Heart right ventricle (tissue), 16 donors: ENCODE results near the gene KCTD1. TPM values are rescaled to one million over a fixed set of nuclear protein-coding genes. Genes with fewer than 3 reads are reported as not detected.

ENCODE experiments used
- ATAC-seq, 8 donors: fragments of 200-7000 bp; cut with Tn5 transposase; one replicate each; pipeline ENCODE4 v1.9.1; 2020; ENCODE audit warnings: mild to moderate bottlenecking in 8 of 8, moderate library complexity in 8 of 8, moderate number of reproducible peaks in 1 of 8
- DNase-seq, 2 donors: peaks; one replicate each; pipeline ENCODE4 v3.0.0-alpha.2; 2020
- H3K27ac ChIP-seq, 10 donors: fragments of 200-600 bp; sonication (generic) in 2 of 10; one replicate each; pipeline versions ENCODE4 v1.5.0 to v1.8.0; 2020 to 2022; ENCODE audit warnings: mild to moderate bottlenecking in 3 of 10
- H3K27me3 ChIP-seq, 7 donors: fragments of 200-600 bp; one replicate each; pipeline ENCODE4 v1.8.0; 2021 to 2022; ENCODE audit warnings: mild to moderate bottlenecking in 2 of 7
- H3K36me3 ChIP-seq, 9 donors: fragments of 200-600 bp; sonication (generic) in 1 of 9; one replicate each; pipeline versions ENCODE4 v1.5.0 to v1.8.0; 2020 to 2022; ENCODE audit warnings: mild to moderate bottlenecking in 2 of 9
- H3K4me1 ChIP-seq, 9 donors: fragments of 200-600 bp; sonication (generic) in 1 of 9; one replicate each; pipeline versions ENCODE4 v1.5.0 to v1.8.0; 2020 to 2022; ENCODE audit warnings: mild to moderate bottlenecking in 4 of 9
- H3K4me3 ChIP-seq, 10 donors: fragments of 200-600 bp; sonication (generic) in 2 of 10; one replicate each; pipeline versions ENCODE4 v1.5.0 to v1.8.0; 2020 to 2022; ENCODE audit warnings: mild to moderate bottlenecking in 7 of 10, moderate library complexity in 2 of 10
- H3K9me3 ChIP-seq, 11 donors: fragments of 200-600 bp in 10 of 11; sonication (generic) in 2 of 11; one replicate each; pipeline versions ENCODE4 v1.5.0 to v1.8.0; 2013 to 2022; ENCODE audit warnings: mild to moderate bottlenecking in 2 of 11, control low read depth in 1 of 11, moderate library complexity in 1 of 11
- WGBS, 2 donors: extraction: QIAGEN DNeasy Blood & Tissue Kit; methylation state at CpG; one replicate each; pipeline ENCODE4 v1.1.7; 2013; ENCODE audit warnings: inconsistent platforms in 1 of 2; 5-methylcytosine and 5-hydroxymethylcytosine counted together
- intact Hi-C, 10 donors: fragments of 100-400 bp; cut with DNase I; formaldehyde crosslinking; loops; one replicate each; pipeline versions ENCODE4 v1.11.1 to v1.14.2; 2022
- polyA plus RNA-seq, 2 donors: library from polyadenylated mRNA; stranded (reverse); fragments of 200-250 nt; gene quantifications; one replicate each; pipeline ENCODE4 v1.2.3, GENCODE V29; 2013
- total RNA-seq, 10 donors: library from RNA; stranded (reverse); fragmentation: NEBNext Ultra II Directional in 3 of 10; extraction: Animal tissue kit (Norgen Biotek cat#: 25700) in 3 of 10; gene quantifications; one replicate each; pipeline versions ENCODE4 v1.2.1 to v1.2.4, GENCODE V29; 2021 to 2023
- TF ChIP-seq, protein P1 (sequence below), 9 donors: fragments of 200-600 bp; sonication (generic) in 2 of 9; IDR thresholded peaks; one replicate each; pipeline versions ENCODE4 v1.5.0 to v1.8.0; 2021 to 2022; ENCODE audit warnings: antibody characterized with exemption in 9 of 9, mild to moderate bottlenecking in 5 of 9, moderate library complexity in 1 of 9
- donor health status: Arrhythmogenic right ventricular cardiomyopathy.
- donor health status: ischemic (EF 13 %, LVEDD 7.1; RV severe dilation, severe dysfunction).
- donor health status: healthy with polysubstance abuse.
- donor health status: DM: no; HTN: yes; CAD: no.
- donor health status: DM: no; HTN: no; CAD: no.
- donor health status: ischemic (EF 25% LVEDD 6.9; RV normal size, moderate dysfunction).
- donor health status: ischemic (EF 25% LVEDD 5.7; RV mildly dilated, moderate dysfunction).
- donor health status: healthy.
- donor health status: DM: yes; HTN: yes; CAD: no.
- donor health status: Ischemic cardiomyopathy.
- donor health status: ischemic (EF 35%, LVEDD 5.7; RV mildly dilated, moderate dysfunction).
- donor health status: nonischemic (EF 11% LVEDD 7.7; RV severe dilation, severe dysfunction).
- donor health status: DM: yes; HTN: yes; CAD: no.
- donor health status: PGD.
- donor health status: ischemic (EF 29% LVEDD 5.4; RV normal size, mild dysfunction).
- donor health status: nonischemic (EF 23%, LVEDD 6.1; RV moderate dilation, normal function).

KCTD1 gene
- total and polyA plus RNA-seq, 12 donors = 7.5 to 16.7 (median 10.7) TPM

DNA sequence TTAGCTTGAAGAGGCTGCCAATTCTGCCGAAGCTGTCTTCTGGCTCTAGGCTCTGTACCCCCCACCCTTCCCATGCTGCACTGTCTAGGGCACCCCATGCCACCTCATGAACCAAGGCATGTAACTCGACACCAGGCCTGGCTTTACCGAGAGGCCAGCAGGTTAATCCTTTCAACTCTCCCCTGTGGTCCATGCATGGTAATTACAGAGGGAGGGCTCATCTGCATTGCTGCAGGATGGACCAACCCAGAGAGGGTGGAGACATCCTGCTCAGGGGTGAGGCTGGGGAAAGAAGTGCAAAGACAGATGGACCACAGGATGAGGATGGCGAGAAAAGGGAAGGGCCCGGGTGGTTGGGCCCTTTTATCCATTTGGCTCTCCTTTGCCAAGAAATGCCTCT is 65.8 kb downstream of the KCTD1 start:
- Histone ChIP-seq H3K4me3 (no peak overlapping the region), H3K27ac (no peak overlapping the region), H3K4me1 (no peaks in the 10 kb centered on the region), H3K9me3 (no peaks in the 10 kb centered on the region), H3K36me3 (no peaks in the 10 kb centered on the region), H3K27me3 (no peaks in the 10 kb centered on the region)
- intact Hi-C loops = no loop called here
- DNase-seq (no peak), ATAC-seq (no peak)
- 60 to 65% methylated on average over 5 of the region's 5 CpGs for WGBS, 2 donors
- TF ChIP-seq, protein P1, sequence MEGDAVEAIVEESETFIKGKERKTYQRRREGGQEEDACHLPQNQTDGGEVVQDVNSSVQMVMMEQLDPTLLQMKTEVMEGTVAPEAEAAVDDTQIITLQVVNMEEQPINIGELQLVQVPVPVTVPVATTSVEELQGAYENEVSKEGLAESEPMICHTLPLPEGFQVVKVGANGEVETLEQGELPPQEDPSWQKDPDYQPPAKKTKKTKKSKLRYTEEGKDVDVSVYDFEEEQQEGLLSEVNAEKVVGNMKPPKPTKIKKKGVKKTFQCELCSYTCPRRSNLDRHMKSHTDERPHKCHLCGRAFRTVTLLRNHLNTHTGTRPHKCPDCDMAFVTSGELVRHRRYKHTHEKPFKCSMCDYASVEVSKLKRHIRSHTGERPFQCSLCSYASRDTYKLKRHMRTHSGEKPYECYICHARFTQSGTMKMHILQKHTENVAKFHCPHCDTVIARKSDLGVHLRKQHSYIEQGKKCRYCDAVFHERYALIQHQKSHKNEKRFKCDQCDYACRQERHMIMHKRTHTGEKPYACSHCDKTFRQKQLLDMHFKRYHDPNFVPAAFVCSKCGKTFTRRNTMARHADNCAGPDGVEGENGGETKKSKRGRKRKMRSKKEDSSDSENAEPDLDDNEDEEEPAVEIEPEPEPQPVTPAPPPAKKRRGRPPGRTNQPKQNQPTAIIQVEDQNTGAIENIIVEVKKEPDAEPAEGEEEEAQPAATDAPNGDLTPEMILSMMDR (IDR thresholded peaks at IDR 0.05) = no peak

DNA sequence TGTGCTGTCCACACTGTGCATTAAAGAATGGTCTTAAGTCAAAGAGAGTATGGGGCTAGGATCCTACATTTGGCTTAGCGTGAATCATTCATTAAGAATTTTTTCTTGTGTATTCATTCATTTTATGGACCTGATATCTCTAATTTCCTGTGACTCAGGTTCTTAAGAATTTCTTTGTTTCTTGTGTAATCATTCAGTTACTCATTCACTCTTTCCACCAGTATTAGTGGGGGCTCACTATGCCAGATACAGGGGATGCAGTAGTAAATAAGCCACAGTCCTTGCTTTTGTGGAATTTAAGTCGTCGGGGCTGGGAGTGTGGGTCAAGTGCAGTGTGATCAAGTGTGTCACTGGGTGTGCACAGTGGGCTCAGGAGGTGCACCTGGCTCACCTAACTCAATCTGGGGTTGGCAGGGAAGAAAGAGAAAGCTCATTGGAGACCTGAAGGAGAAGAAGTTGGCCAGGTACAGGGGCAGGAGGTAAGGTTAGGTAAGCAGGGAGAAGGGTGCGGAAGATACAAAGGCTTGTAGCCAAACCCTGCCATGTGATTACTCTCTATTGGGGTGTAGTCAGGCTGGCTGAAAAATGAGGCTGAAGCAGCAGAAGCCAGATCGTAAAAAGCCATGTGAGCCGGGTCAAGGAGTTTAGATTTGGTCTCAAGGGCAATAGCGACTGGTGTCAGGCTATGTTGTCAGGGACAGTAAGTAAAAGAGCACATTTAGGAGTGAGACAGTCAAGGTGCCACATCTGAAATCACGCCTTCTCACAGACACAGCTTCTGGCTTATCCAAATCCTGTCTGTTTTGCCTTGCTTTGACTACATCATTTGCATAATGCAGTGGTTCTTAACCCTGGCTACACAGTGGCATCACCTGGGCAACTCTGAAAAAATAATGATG is 67.2 kb downstream of the KCTD1 start:
- no peak for ATAC-seq

DNA sequence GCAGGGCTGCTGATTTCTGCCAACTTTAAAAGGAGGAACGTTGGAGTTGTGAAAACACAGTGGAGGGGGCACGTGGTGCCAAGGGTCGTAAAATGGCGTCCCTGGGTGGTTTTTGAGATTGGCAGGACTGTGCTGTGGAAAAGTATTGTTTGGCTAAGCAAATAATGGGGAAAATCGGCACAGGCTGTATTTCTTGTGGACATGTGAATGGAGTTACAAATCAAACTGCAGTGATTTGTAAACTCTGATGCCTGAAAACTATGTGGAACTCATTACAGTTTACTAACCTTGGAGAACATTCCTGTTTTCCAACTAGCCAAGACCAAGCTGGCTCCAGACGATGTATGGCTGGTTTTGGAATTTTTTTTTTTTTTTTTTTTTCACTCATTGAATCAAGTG is 68.7 kb downstream of the KCTD1 start:
- TF ChIP-seq, protein P1 (IDR thresholded peaks at IDR 0.05) = no peak
- Histone ChIP-seq H3K27me3 (no peaks in the 10 kb centered on the region), H3K27ac (no peak overlapping the region), H3K4me3 (no peak overlapping the region), H3K36me3 (peaks cover 0 to 21% (median 0%) of the 10 kb centered on the region in 9 donors), H3K4me1 (no peaks in the 10 kb centered on the region), H3K9me3 (no peaks in the 10 kb centered on the region)
- 85 to 92% methylated on average over 6 of the region's 6 CpGs for WGBS, 2 donors
- no peak for ATAC-seq
- intact Hi-C loops = no loop called here
- no peak for DNase-seq

More for the DNA sequence above, 67.2 kb downstream of the KCTD1 start:
- no peak overlapping the region for H3K27ac ChIP-seq
- DNase-seq = no peak
- no peaks in the 10 kb centered on the region for H3K4me1 ChIP-seq
- TF ChIP-seq, protein P1 (IDR thresholded peaks at IDR 0.05) = no peak
- intact Hi-C loops = no loop called here
- no peaks in the 10 kb centered on the region for H3K9me3 ChIP-seq
- peaks cover 0 to 6% (median 0%) of the 10 kb centered on the region in 9 donors for H3K36me3 ChIP-seq
- WGBS, 2 donors = 84 to 90% methylated on average over 8 of the region's 8 CpGs
- H3K27me3 ChIP-seq = no peaks in the 10 kb centered on the region
- no peak overlapping the region for H3K4me3 ChIP-seq

DNA sequence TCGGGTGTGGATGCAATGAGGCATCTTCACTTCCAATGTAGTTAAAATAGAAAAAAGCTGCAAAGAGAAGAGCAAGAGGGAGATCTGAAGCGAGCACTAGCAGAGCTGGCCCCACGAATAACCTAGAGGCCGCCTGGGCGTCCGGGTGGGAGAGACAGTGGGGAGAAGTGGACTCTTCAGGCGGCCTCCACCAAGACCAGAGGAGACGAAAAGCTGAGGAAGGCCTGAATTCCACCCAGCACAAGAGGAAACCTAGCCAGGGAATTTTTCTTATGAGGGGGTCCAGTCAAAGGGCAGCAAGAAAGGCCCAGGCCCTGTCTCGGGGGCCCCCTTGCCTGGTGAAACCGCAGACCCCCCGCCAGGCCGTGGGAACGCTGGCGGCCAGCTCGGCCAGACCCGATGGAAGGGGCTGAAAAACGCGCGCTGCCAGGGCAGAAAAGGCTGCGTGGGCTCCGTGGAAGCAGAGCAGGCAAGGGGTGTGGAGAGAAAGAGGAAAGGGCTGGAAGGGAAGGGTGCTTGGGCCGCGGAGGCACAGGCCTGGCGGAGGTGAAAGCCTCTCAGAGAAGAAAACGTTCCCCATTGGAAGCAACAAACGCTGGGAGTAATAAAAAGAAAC is 69.2 kb downstream of the KCTD1 start:
- Histone ChIP-seq H3K36me3 (peaks cover 0 to 25% (median 0%) of the 10 kb centered on the region in 9 donors), H3K27me3 (no peaks in the 10 kb centered on the region), H3K4me3 (no peak overlapping the region), H3K4me1 (no peaks in the 10 kb centered on the region), H3K27ac (no peak overlapping the region), H3K9me3 (no peaks in the 10 kb centered on the region)
- WGBS, 2 donors = 86% methylated on average over 26 of the region's 26 CpGs
- TF ChIP-seq, protein P1 (IDR thresholded peaks at IDR 0.05) = no peak
- no peak for ATAC-seq
- intact Hi-C loops = no loop called here
- DNase-seq = no peak
